Putamen (tissue), 1 donor: Measurements from ENCODE around the gene CLDN16.

Experiments used
- DNase-seq: peaks from one replicate; pipeline ENCODE4 v3.0.0-alpha.2; 2016; ENCODE audit warnings: low spot score

CLDN16 gene

DNA sequence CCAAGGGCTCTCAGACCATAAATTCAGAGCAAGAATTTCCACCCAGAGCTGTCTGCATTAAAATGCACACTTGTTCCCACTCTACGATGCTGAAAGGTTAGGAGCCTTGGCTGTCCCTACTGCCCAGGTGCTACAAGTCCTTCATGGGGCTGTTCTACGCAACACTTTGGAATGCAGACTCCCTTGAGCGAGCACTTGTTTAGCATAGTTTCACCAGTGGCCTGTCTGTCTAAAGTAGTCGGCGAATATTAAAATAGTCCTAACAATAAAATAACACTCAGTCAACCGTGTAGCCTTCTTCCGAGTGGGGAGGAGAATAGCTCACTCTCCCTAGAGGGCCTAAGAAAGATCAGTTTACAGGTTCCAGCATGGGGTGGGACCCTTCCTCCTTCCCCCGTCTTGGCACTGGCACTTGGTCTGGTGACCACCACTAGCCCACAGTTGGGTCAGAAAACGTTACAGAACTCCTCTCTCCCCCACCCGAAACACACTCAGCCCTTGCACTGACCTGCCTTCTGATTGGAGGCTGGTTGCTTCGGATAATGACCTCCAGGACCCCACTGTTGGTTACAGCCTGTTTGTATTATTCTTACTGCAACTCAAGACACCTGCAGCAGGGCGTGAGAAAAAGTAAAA lies at the start of gene CLDN16:
CLDN16 (plus strand) TSS at position 586 of the 636 bp plus-strand sequence. CDS start 167 bp downstream, outside the sequence.
- DNase-seq = no peak

DNA sequence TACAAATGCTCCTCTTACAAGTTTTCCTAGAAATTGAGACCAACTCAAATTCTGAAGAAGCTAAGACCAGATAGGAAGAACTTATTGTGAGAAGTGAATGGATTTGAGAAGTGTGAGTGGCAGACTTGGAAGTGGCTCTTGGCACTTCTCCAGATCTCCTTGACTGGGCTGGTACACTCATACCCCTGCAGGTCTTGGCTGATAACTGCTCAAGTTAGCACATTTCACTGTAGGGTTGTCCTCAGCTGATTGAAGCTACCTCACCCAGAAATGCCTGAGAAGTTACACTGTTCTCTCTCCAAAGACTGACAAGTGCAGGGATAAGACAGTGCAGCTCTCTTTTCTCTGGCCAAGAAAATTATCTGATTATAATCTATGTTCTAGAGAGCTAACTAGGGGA lies 49.2 kb upstream of the CLDN16 start:
- DNase-seq = no peak

DNA sequence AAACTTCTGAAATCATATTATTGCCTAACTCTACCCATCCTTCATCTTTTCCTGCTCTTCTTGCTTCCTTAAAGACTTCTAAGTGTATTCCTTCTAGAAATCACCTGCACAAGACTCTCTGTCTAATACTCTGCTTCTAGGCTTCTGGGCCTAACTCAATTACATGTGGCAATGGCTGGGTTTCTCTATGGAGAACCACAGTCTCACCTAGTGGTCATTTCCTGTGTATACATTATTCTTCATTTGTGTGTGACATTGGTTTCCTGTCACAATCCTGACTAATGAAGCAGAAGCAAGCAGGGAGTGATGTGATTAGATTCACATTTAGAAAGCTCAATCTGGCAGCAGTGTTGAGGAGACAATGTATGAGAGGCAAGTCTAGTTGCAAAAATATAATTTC lies 48.8 kb upstream of the CLDN16 start:
- DNase-seq = no peak

DNA sequence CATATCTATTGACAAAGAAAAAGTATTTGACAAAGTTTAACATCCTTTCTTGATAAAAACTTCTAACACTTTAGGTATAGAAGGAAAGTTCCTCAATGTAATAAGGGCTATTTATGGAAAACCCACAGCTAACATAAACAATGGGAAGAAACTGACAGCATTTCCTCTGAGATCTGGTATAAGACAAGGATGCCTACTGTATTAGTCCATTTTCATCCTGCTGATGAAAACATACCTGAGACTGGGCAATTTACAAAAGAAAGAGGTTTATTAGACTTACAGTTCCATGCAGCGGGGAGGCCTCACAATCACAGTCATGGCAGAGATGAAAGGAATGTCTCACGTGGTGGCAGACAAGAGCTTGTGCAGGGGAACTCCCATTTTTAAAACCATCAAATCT lies 47.9 kb upstream of the CLDN16 start:
- no peak for DNase-seq

- no peak for DNase-seq
Measured at GRCh38 chr3:190345027-190345821, 42.7 kb upstream of the CLDN16 start.

GRCh38 chr3:190345878-190346277 lies 42.1 kb upstream of the CLDN16 start:
- DNase-seq = no peak

- DNase-seq = no peak
Measured at GRCh38 chr3:190346541-190346940, 41.4 kb upstream of the CLDN16 start.

- no peak for DNase-seq
Measured at GRCh38 chr3:190352861-190353457, 35.0 kb upstream of the CLDN16 start.

GRCh38 chr3:190356246-190356645 lies 31.7 kb upstream of the CLDN16 start:
- no peak for DNase-seq

- DNase-seq = no peak
Measured at GRCh38 chr3:190357468-190357867, 30.5 kb upstream of the CLDN16 start.

DNA sequence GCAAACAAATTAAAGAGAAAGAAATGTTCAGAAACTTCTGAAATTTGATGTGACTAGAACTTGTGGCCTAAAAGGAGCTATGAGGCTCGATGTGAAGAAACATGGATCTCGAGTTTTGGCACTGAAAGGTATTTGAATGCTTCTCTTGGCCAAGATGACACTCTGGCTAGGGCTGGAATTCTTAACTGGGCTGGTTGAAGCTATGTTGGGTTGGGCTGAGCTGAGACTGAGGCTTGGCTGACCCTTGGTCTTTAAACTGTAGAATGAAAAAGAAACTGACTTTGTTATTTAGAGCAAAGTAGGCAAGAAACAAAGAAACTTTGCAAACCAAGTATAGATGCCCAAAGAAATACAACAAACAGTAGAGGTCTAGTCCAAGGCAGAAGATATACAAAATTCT lies 28.1 kb upstream of the CLDN16 start:
- no peak for DNase-seq

GRCh38 chr3:190360228-190360627 lies 27.7 kb upstream of the CLDN16 start:
- no peak for DNase-seq

- no peak for DNase-seq
Measured at GRCh38 chr3:190361791-190362190, 26.2 kb upstream of the CLDN16 start.

DNA sequence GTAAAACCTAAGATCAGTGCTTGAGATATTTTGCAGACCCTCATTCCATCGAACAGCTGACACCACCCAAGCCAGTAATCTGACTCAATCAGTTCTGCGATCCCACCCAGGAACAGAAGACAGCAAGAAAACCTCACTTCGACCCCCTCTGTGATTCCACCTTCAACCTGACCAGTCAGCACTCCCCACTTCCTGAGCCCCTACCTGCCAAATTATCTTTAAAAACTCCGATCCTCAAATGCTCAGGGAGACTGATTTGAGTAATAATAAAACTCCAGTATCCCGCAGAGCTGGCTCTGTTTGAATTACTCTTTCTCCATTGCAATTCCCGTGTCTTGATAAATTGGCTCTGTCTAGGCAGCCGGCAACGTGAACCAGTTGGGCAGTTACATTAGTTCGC lies 25.7 kb upstream of the CLDN16 start:
- no peak for DNase-seq

DNA sequence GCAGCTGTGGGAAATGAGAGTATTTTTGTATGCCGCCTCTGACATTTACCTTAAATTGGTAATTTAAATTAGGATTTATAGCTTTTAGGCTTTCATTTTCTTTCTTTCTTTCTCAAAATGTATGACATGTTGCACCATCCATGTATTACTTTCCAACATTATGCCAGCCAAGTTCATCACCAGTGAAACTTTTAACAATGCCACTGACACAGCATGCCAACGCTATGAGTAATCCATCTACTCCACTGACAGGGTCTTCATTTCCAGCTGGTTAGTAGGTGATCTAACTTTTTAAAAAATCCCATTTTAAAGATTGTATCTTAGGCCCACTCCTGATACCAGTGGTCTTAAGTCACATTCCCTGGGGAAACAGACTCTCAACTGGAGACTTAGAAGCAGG lies 21.8 kb upstream of the CLDN16 start:
- DNase-seq = no peak

DNA sequence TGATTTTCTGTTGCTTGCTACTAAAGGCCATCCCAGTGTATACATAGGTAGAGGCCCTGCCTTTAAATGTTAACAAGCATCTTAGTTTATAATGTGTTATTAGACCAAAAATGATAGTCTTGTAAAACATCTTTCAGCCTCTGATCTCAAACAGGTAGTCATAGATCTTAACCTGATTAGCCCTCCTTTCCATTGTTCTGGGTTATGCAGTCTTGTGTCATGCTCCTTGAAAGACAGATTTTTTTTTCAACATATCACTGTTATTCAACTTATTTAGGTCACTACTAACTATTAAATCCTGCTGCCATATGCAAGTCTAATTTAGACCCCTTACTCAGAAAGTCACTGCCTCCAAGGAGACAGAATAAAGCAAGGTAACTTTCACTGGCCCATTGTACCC lies 19.1 kb upstream of the CLDN16 start:
- no peak for DNase-seq

DNA sequence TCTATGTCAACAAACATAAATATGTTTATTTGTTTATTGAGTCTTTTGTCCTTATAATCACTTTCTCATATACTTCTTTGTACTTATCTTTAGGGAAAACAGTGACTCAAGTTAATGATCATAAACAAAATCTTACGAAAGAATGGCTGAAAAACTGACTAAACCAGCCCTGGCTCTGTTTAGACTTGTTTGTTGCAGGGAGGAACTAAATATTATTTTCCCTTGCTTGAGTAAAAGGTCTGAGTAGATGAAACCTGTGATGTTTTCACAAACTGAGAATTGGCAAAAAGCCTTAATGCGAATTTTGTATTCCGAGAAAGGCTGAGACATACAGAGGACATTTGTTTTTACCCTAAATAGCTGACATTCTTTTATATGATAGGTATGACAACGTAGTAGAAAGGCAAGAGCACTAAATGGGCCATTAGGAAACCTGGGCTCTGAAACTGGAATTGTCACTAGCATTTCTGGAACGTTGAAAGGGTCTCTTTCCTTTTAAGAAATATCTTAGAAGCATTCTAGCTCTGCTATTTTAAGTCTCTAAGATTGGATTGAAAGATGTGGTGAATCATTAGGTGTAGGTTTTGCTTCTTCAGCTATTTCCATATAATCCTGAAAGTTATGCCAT lies 18.2 kb upstream of the CLDN16 start:
- no peak for DNase-seq

DNA sequence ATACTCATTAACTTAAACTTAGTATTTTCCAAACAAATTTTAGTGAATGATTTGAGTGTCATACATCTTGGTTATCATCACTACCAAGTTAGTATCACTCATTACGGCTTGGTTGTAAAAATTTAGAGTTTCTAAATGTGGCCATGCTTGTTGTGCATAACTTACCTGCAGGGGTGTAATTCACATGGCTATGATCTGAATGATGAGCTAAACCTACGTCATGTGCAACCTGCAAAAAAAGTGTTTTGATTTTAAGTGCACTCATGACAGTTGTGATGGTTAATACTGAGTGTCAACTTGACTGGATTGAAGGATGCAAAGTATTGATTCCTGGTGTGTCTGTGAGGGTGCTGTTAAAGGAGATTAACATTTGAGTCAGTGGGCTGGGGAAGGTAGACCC lies 17.6 kb upstream of the CLDN16 start:
- no peak for DNase-seq

- DNase-seq = no peak
Measured at GRCh38 chr3:190371152-190371551, 16.8 kb upstream of the CLDN16 start.

GRCh38 chr3:190375246-190375645 lies 12.7 kb upstream of the CLDN16 start:
- no peak for DNase-seq

DNA sequence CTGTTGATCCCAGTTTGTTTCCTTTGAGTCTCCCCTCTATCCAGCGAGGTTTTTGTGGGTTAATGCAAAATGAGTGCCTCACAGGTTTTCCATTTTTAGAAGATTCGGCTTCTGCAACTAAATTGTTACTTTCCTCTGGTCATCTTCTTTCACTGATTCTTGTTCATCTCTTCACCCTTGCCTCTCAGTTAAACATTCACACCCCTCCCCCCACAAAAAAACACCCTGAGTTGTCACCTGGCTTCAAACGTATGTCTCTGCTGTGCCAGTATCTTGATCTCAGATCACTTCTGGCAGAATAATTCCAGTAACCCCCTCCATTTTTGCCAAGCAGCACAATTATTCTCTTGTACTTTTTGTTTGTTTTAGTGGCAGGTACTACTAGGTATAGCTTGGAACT lies 12.3 kb upstream of the CLDN16 start:
- DNase-seq = no peak

DNA sequence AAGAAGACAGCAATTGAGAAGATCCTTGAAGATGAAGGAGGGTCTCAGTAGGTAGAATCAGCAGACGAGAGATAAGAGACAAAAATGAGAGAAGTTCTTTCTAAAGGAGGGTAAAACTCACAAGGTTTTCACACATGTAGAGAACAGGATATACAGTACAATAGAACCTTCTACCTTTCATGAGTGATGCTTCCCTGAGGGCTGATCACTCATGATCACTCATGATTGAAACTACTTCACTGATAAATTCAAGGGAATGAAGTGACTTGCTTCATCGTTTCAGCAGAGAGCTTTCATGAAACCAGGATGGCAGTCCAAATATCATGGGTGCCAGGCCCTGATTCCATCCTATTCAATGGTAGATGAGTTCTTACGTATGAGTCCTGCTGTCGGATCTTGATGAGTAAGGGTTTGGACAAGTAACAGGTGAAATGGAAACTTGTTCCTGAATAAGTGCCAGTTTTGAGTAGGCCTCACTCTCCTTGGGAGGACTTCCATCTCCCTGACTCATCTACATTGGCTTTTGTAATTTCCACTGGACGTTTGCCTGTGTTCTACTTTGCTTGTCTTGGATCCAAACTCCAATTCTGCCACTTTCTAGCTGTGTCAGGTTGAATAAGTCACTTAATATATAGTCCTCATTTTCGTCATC lies 9.6 kb upstream of the CLDN16 start:
- no peak for DNase-seq
